ENCODE data around the gene TMC3.

DNA sequence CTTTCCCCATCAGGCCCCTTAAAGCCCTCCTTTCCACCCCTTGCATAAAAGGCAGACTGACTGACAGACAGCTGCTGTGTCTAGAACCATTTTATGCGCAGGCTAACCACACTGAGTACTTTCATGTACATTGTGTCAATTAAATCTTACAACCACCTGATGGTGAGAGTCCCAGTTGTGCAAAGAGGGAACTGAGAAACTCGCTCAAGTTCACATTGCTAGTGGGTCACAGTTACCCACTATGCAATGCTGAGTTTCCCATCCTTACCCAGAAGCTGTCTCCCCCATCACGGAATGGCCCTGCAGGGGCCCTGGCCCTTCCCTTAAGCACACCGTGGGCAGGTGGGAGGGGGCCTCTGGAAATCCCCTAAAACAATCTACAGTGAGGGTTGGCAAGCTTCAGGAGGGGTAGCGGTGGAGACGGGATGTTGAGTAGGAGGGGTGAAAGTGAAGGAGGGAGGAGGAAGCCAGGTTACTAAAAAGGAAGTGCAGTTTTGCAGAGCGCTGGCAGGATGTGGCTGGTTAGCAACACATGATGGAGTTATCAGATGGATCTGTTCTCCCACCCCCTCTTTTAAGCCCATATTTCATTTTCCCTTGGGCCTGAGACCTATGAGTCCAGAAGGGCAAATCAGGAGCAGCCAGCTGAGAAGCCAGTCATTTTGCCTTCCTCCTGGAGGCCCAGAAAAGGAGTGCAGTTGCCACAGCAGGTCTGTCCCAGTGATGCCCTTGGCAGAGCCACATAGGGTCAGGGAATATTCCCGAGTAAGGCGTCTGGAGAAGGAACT, 80.1 kb downstream of the TMC3 start:
- TF ChIP-seq, protein P1, sequence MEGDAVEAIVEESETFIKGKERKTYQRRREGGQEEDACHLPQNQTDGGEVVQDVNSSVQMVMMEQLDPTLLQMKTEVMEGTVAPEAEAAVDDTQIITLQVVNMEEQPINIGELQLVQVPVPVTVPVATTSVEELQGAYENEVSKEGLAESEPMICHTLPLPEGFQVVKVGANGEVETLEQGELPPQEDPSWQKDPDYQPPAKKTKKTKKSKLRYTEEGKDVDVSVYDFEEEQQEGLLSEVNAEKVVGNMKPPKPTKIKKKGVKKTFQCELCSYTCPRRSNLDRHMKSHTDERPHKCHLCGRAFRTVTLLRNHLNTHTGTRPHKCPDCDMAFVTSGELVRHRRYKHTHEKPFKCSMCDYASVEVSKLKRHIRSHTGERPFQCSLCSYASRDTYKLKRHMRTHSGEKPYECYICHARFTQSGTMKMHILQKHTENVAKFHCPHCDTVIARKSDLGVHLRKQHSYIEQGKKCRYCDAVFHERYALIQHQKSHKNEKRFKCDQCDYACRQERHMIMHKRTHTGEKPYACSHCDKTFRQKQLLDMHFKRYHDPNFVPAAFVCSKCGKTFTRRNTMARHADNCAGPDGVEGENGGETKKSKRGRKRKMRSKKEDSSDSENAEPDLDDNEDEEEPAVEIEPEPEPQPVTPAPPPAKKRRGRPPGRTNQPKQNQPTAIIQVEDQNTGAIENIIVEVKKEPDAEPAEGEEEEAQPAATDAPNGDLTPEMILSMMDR (IDR thresholded peaks at IDR 0.05): no peak
- no peak for TF ChIP-seq POLR2A (IDR thresholded peaks at IDR 0.05)
